WI38 (cell line): ENCODE measurements around the gene DCBLD2.

Experiments used
- H3K4me3 ChIP-seq: 2 replicates; pipeline ENCODE4 v1.5.1; 2011; ENCODE audit warnings: low read depth, mild to moderate bottlenecking, control low read depth, low read length
- CTCF ChIP-seq: IDR thresholded peaks from 2 replicates; pipeline ENCODE4 v1.5.1; 2012; ENCODE audit warnings: low read depth, mild to moderate bottlenecking, control low read depth, low read length

The DCBLD2 gene

GRCh38 chr3:98809557-98809956 lies 91.9 kb downstream of the DCBLD2 start:
- no peak for TF ChIP-seq CTCF

GRCh38 chr3:98808071-98808470 lies 93.4 kb downstream of the DCBLD2 start:
- H3K4me3 ChIP-seq: no peak overlapping the region
- no peak for TF ChIP-seq CTCF

More at GRCh38 chr3:98809557-98809956, 91.9 kb downstream of the DCBLD2 start:
- no peak overlapping the region for H3K4me3 ChIP-seq

- TF ChIP-seq CTCF: no peak
Observed at GRCh38 chr3:98807561-98807960, 93.9 kb downstream of the DCBLD2 start.

GRCh38 chr3:98807011-98807410 lies 94.5 kb downstream of the DCBLD2 start:
- H3K4me3 ChIP-seq: no peak overlapping the region
- no peak for TF ChIP-seq CTCF

More at GRCh38 chr3:98807561-98807960, 93.9 kb downstream of the DCBLD2 start:
- no peak overlapping the region for H3K4me3 ChIP-seq

- H3K4me3 ChIP-seq: no peak overlapping the region
- TF ChIP-seq CTCF: no peak
Observed at GRCh38 chr3:98806521-98806920, 95.0 kb downstream of the DCBLD2 start.

GRCh38 chr3:98805571-98805970 lies 95.9 kb downstream of the DCBLD2 start:
- TF ChIP-seq CTCF: no peak
- H3K4me3 ChIP-seq: no peak overlapping the region

GRCh38 chr3:98801043-98801747 lies 100.3 kb downstream of the DCBLD2 start:
- no peak for TF ChIP-seq CTCF
- H3K4me3 ChIP-seq: no peak overlapping the region
